HepG2 (cell line): Measurements from ENCODE around the gene DPP7. TPM values are rescaled to one million over a fixed set of nuclear protein-coding genes. Genes with fewer than 3 reads are reported as not detected.
A peak's percentile ranks its signal among the peaks of the same experiment; 100 is the strongest.

Source experiments
- ADNP ChIP-seq: sonication (generic); formaldehyde crosslinking; IDR thresholded peaks from 2 replicates; pipeline ENCODE4 v1.4.0; 2020; ENCODE audit warnings: missing genetic modification reagents
- ARID2 ChIP-seq: sonication (generic); formaldehyde crosslinking; IDR thresholded peaks from 2 replicates; pipeline ENCODE4 v1.8.1; 2022; ENCODE audit warnings: mild to moderate bottlenecking, missing genetic modification reagents, borderline replicate concordance
- DMTF1 ChIP-seq: sonication (generic); formaldehyde crosslinking; IDR thresholded peaks from 2 replicates; pipeline ENCODE4 v1.4.0; 2020; ENCODE audit warnings: mild to moderate bottlenecking, missing genetic modification reagents
- FOXK1 ChIP-seq: sonication (generic); formaldehyde crosslinking; IDR thresholded peaks from 2 replicates; pipeline ENCODE4 v1.4.0; 2020; ENCODE audit warnings: low read depth, missing genetic modification reagents, borderline replicate concordance
- GPBP1L1 ChIP-seq: sonication (generic); formaldehyde crosslinking; IDR thresholded peaks from 2 replicates; pipeline ENCODE4 v1.5.0; 2020; ENCODE audit warnings: mild to moderate bottlenecking, missing genetic modification reagents
- IKZF4 ChIP-seq: sonication (generic); formaldehyde crosslinking; IDR thresholded peaks from 2 replicates; pipeline ENCODE4 v1.5.1; 2020; ENCODE audit warnings: borderline replicate concordance, mild to moderate bottlenecking, low read depth, missing genetic modification reagents; ENCODE audit errors: not compliant biosample characterization
- JDP2 ChIP-seq: sonication (generic); formaldehyde crosslinking; IDR thresholded peaks from 2 replicates; pipeline ENCODE4 v1.8.1; 2022; ENCODE audit warnings: missing genetic modification reagents, borderline replicate concordance
- KDM3A ChIP-seq: IDR thresholded peaks from 2 replicates; pipeline ENCODE4 v1.6.1; 2018; ENCODE audit warnings: low read depth, missing compliant biosample characterization
- MTA1 ChIP-seq: sonication (generic); formaldehyde crosslinking; IDR thresholded peaks from 2 replicates; pipeline ENCODE4 v1.4.0; 2020; ENCODE audit warnings: missing genetic modification reagents, mild to moderate bottlenecking, borderline replicate concordance
- NFKB2 ChIP-seq: sonication (generic); formaldehyde crosslinking; IDR thresholded peaks from 2 replicates; pipeline ENCODE4 v1.4.0; 2020; ENCODE audit warnings: missing genetic modification reagents, borderline replicate concordance
- NFRKB ChIP-seq: fragments of 450-650 bp; IDR thresholded peaks from 2 replicates; pipeline ENCODE4 v1.6.1; 2017
- PBX2 ChIP-seq: IDR thresholded peaks from 2 replicates; pipeline ENCODE4 v1.6.1; 2016; ENCODE audit warnings: control low read depth
- POGZ ChIP-seq: sonication (generic); formaldehyde crosslinking; IDR thresholded peaks from 2 replicates; pipeline ENCODE4 v1.4.0; 2020; ENCODE audit warnings: mild to moderate bottlenecking, missing genetic modification reagents
- RAD51 ChIP-seq: fragments of 450-650 bp; IDR thresholded peaks from 2 replicates; pipeline ENCODE4 v1.6.1; 2016; ENCODE audit warnings: borderline replicate concordance
- SNAPC2 ChIP-seq: sonication (generic); formaldehyde crosslinking; IDR thresholded peaks from 2 replicates; pipeline ENCODE4 v1.8.1; 2022; ENCODE audit warnings: mild to moderate bottlenecking, missing genetic modification reagents
- SP2 ChIP-seq: sonication (generic); formaldehyde crosslinking; IDR thresholded peaks from 2 replicates; pipeline ENCODE4 v1.5.1; 2020; ENCODE audit warnings: mild to moderate bottlenecking, missing genetic modification reagents
- TARDBP ChIP-seq: sonication (generic); formaldehyde crosslinking; IDR thresholded peaks from 2 replicates; pipeline ENCODE4 v1.8.0; 2022; ENCODE audit warnings: mild to moderate bottlenecking, missing genetic modification reagents
- TEAD2 ChIP-seq: sonication (generic); formaldehyde crosslinking; IDR thresholded peaks from 2 replicates; pipeline ENCODE4 v1.9.0; 2021; ENCODE audit warnings: missing genetic modification reagents
- ZBTB33 ChIP-seq: sonication (generic); formaldehyde crosslinking; IDR thresholded peaks from 2 replicates; pipeline ENCODE4 v1.4.0; 2020; ENCODE audit warnings: missing genetic modification reagents
- ZFY ChIP-seq: sonication (generic); formaldehyde crosslinking; IDR thresholded peaks from 2 replicates; pipeline ENCODE4 v1.4.0; 2020; ENCODE audit warnings: missing genetic modification reagents
- ZNF337 ChIP-seq: sonication (generic); formaldehyde crosslinking; IDR thresholded peaks from 2 replicates; pipeline ENCODE4 v1.5.1; 2020; ENCODE audit warnings: missing genetic modification reagents, low read depth, mild to moderate bottlenecking, borderline replicate concordance
- ZNF530 ChIP-seq: sonication (generic); formaldehyde crosslinking; IDR thresholded peaks from 2 replicates; pipeline ENCODE4 v1.5.0; 2020; ENCODE audit warnings: low read depth, mild to moderate bottlenecking, missing genetic modification reagents
- ZNF569 ChIP-seq: sonication (generic); formaldehyde crosslinking; IDR thresholded peaks from 2 replicates; pipeline ENCODE4 v1.5.0; 2020; ENCODE audit warnings: mild to moderate bottlenecking, missing genetic modification reagents, moderate library complexity, borderline replicate concordance
- ZNF652 ChIP-seq: IDR thresholded peaks from 2 replicates; pipeline ENCODE4 v1.6.1; 2016; ENCODE audit warnings: low read depth, borderline replicate concordance
- ZNF749 ChIP-seq: sonication (generic); formaldehyde crosslinking; IDR thresholded peaks from 2 replicates; pipeline ENCODE4 v1.8.0; 2022; ENCODE audit warnings: mild to moderate bottlenecking, missing genetic modification reagents, moderate library complexity, borderline replicate concordance
- polyA plus RNA-seq, 8 experiments: library from polyadenylated mRNA; depleted of rRNA in 3 of 8; stranded (reverse) in 7 of 8; unstranded in 1 of 8; fragments of >200 nt; fragmentation: Illumina TruSeq in 4 of 8; extraction: Trizol in 4 of 8; gene quantifications; 2 replicates each; pipeline versions ENCODE4 v1.2.1 to v1.2.3, GENCODE V29; 2011 to 2016; ENCODE audit warnings: low read depth in 4 of 8, missing spikeins in 1 of 8, mixed read lengths in 1 of 8; ENCODE audit not compliant: insufficient read depth in 1 of 8
- total RNA-seq, 5 experiments: library from RNA; depleted of rRNA; stranded (reverse); fragments of >200 nt; fragmentation: Illumina TruSeq; extraction: Trizol; gene quantifications; 2 replicates each; pipeline ENCODE4 v1.2.3, GENCODE V29; 2016; ENCODE audit warnings: low read depth in 1 of 5

The DPP7 gene
- total and polyA plus RNA-seq, 2 of the 13 experiments (the other 11 are each of a cell fraction or from before 2014, with no cell fraction given) = 1.2 to 4.5 TPM

- TF ChIP-seq ZBTB33 (CRISPR knock-in tag) = no peak
- no peak for TF ChIP-seq JDP2
- peak; percentile 60; the same call in 1 of the 2 replicates for TF ChIP-seq ZFY (CRISPR knock-in tag)
- TF ChIP-seq ZNF569 (CRISPR knock-in tag) = no peak
- TF ChIP-seq NFKB2 (CRISPR knock-in tag) = no peak
- TF ChIP-seq KDM3A = no peak
- 0 out of 2 replicates have a peak, but pooled peaks have one; percentile 18 for TF ChIP-seq MTA1
- TF ChIP-seq FOXK1 (CRISPR knock-in tag) = no peak
- no peak for TF ChIP-seq POGZ (CRISPR knock-in tag)
- TF ChIP-seq SP2 = peak; percentile 54; the same call in 1 of the 2 replicates
- TF ChIP-seq PBX2 (CRISPR knock-in tag) = no peak
- no peak for TF ChIP-seq ZNF749 (CRISPR knock-in tag)
- no peak for TF ChIP-seq RAD51
- no peak for TF ChIP-seq ZNF652 (CRISPR knock-in tag)
- no peak for TF ChIP-seq ADNP (CRISPR knock-in tag)
- TF ChIP-seq ZNF530 (CRISPR knock-in tag) = no peak
- TF ChIP-seq IKZF4 (CRISPR knock-in tag) = no peak
- TF ChIP-seq NFRKB = no peak
- no peak for TF ChIP-seq TEAD2 (CRISPR knock-in tag)
- peak; percentile 34; the same call in 1 of the 2 replicates for TF ChIP-seq TARDBP (CRISPR knock-in tag)
- no peak for TF ChIP-seq SNAPC2 (CRISPR knock-in tag)
- TF ChIP-seq GPBP1L1 (CRISPR knock-in tag) = no peak
- TF ChIP-seq ZNF337 (CRISPR knock-in tag) = no peak
- TF ChIP-seq ARID2 (CRISPR knock-in tag) = 0 out of 2 replicates have a peak, but pooled peaks have one; percentile 45
- TF ChIP-seq DMTF1 = no peak
Observed at GRCh38 chr9:137070201-137070905, 44.2 kb downstream of the DPP7 start, which contains the start of gene SAPCD2 (continued).
